ENCODE data around the gene ERLIN1. TPM values are rescaled to one million over a fixed set of nuclear protein-coding genes. Genes with fewer than 3 reads are reported as not detected.

Gene ERLIN1
- total RNA-seq, 1 donor from 2014 or later: 29.0 TPM

- H3K4me3 Mint-ChIP-seq: no peak overlapping the region
- no peak for DNase-seq (ENCODE audit: low spot score in 2 of 2, unreplicated experiment in 2 of 2)
- peaks cover 61% of the 10 kb centered on the region for H3K36me3 Mint-ChIP-seq
- no peak for TF ChIP-seq CTCF (IDR thresholded peaks at IDR 0.05; ENCODE audit: unreplicated experiment)
- H3K9me3 Mint-ChIP-seq: peaks cover 18% of the 10 kb centered on the region
- no peaks in the 10 kb centered on the region for H3K4me1 Mint-ChIP-seq
- no peaks in the 10 kb centered on the region for H3K27me3 Mint-ChIP-seq (ENCODE audit: low read depth)
- no peak overlapping the region for H3K27ac Mint-ChIP-seq
These were observed 27.6 kb downstream of the ERLIN1 start for GRCh38 chr10:100158044-100158805.

GRCh38 chr10:100157156-100157555, 28.7 kb downstream of the ERLIN1 start:
- Mint-ChIP-seq H3K4me1 (no peaks in the 10 kb centered on the region), H3K36me3 (peaks cover 62% of the 10 kb centered on the region), H3K9me3 (peaks cover 18% of the 10 kb centered on the region), H3K27me3 (ENCODE audit: low read depth) (no peaks in the 10 kb centered on the region), H3K4me3 (no peak overlapping the region), H3K27ac (no peak overlapping the region)
- TF ChIP-seq CTCF (IDR thresholded peaks at IDR 0.05; ENCODE audit: unreplicated experiment): no peak
- DNase-seq (ENCODE audit: low spot score in 2 of 2, unreplicated experiment in 2 of 2): no peak

GRCh38 chr10:100155936-100156335, 29.9 kb downstream of the ERLIN1 start:
- no peak overlapping the region for H3K27ac Mint-ChIP-seq
- H3K36me3 Mint-ChIP-seq: peaks cover 66% of the 10 kb centered on the region
- TF ChIP-seq CTCF (IDR thresholded peaks at IDR 0.05; ENCODE audit: unreplicated experiment): no peak
- DNase-seq (ENCODE audit: low spot score in 2 of 2, unreplicated experiment in 2 of 2): no peak
- no peaks in the 10 kb centered on the region for H3K4me1 Mint-ChIP-seq
- no peaks in the 10 kb centered on the region for H3K27me3 Mint-ChIP-seq (ENCODE audit: low read depth)
- no peak overlapping the region for H3K4me3 Mint-ChIP-seq
- H3K9me3 Mint-ChIP-seq: peaks cover 18% of the 10 kb centered on the region

- Mint-ChIP-seq H3K27me3 (ENCODE audit: low read depth) (no peaks in the 10 kb centered on the region), H3K4me3 (no peak overlapping the region), H3K27ac (no peak overlapping the region), H3K4me1 (no peaks in the 10 kb centered on the region), H3K36me3 (peaks cover 60% of the 10 kb centered on the region), H3K9me3 (peaks cover 15% of the 10 kb centered on the region)
- no peak for DNase-seq (ENCODE audit: low spot score in 2 of 2, unreplicated experiment in 2 of 2)
- no peak for TF ChIP-seq CTCF (IDR thresholded peaks at IDR 0.05; ENCODE audit: unreplicated experiment)
These were observed 31.2 kb downstream of the ERLIN1 start for GRCh38 chr10:100154666-100155065.

- Mint-ChIP-seq H3K4me3 (no peak overlapping the region), H3K27me3 (ENCODE audit: low read depth) (no peaks in the 10 kb centered on the region), H3K36me3 (peaks cover 47% of the 10 kb centered on the region), H3K27ac (no peak overlapping the region), H3K9me3 (peaks cover 3% of the 10 kb centered on the region), H3K4me1 (no peaks in the 10 kb centered on the region)
- DNase-seq (ENCODE audit: low spot score in 2 of 2, unreplicated experiment in 2 of 2): no peak
- no peak for TF ChIP-seq CTCF (IDR thresholded peaks at IDR 0.05; ENCODE audit: unreplicated experiment)
These were observed 32.5 kb downstream of the ERLIN1 start for GRCh38 chr10:100153239-100153825.
